GM12878 (cell line): ENCODE data around the gene CAB39. TPM values are rescaled to one million over a fixed set of nuclear protein-coding genes. Genes with fewer than 3 reads are reported as not detected.

Source experiments
- ATAC-seq: fragments of 200-7000 bp; cut with Tn5 transposase; 3 replicates; pipeline ENCODE4 v1.9.1; 2020; ENCODE audit warnings: mild to moderate bottlenecking, moderate library complexity
- BruUV-seq: library from RNA; stranded (reverse); fragments of 400-500 nt; replicated peaks from 2 replicates; lab custom pipeline; 2021; lab: Mats Ljungman, UMichigan
- CTCF ChIA-PET: fragments of 300-600 bp; sonication (Branson Sonifier 250); formaldehyde crosslinking; extraction: SDS; loops from one replicate; lab custom pipeline; 2021; ENCODE audit warnings: inconsistent platforms; lab: Yijun Ruan, JAX
- POLR2A ChIA-PET: fragments of 350-600 bp; formaldehyde crosslinking; extraction: SDS; loops from one replicate; lab custom pipeline; 2021; ENCODE audit warnings: inconsistent platforms; lab: Charles Lee
- RAD21 ChIA-PET: fragments of 300-600 bp; sonication (Branson Sonifier 250); formaldehyde crosslinking; loops from one replicate; lab custom pipeline; 2023; ENCODE audit warnings: antibody characterized with exemption; ENCODE audit not compliant: unreplicated experiment; lab: Charles Lee
- SMC1A ChIA-PET: fragments of 300-600 bp; sonication (Branson Sonifier 250); formaldehyde crosslinking; loops from one replicate; lab custom pipeline; 2023; ENCODE audit not compliant: unreplicated experiment, uncharacterized antibody; lab: Charles Lee
- DNase-seq: peaks from one replicate; pipeline ENCODE4 v3.0.0-alpha.2; 2011; ENCODE audit warnings: low read depth, low spot score
- FAIRE-seq: peaks from 3 replicates; lab custom pipeline; 2011; peaks lifted over from hg19 to GRCh38; lab: Jason Lieb, UNC
- H2AFZ ChIP-seq: 2 replicates; pipeline ENCODE4 v1.6.0; 2011; ENCODE audit warnings: low read depth, low read length, control low read depth; ENCODE audit not compliant: control insufficient read depth
- H3K27ac ChIP-seq: 2 replicates; pipeline ENCODE4 v1.5.1; 2011; ENCODE audit warnings: control low read depth; ENCODE audit not compliant: control insufficient read depth, insufficient read depth
- H3K27me3 ChIP-seq, 2 experiments: replicated peaks in 1 of 2; 2 replicates each; pipeline versions ENCODE4 v1.6.0 to v1.6.1; 2011; ENCODE audit warnings: low read length in 1 of 2; ENCODE audit not compliant: control insufficient read depth in 2 of 2, insufficient read depth in 2 of 2
- H3K36me3 ChIP-seq, 2 experiments: 2 replicates each; pipeline ENCODE4 v1.5.1; 2011; ENCODE audit warnings: low read length in 1 of 2; ENCODE audit not compliant: control insufficient read depth in 2 of 2, insufficient read depth in 2 of 2
- H3K4me1 ChIP-seq: 2 replicates; pipeline ENCODE4 v1.6.1; 2011; ENCODE audit warnings: mild to moderate bottlenecking, low read length, moderate library complexity, mixed read lengths; ENCODE audit not compliant: control insufficient read depth, insufficient read depth
- H3K4me2 ChIP-seq: 2 replicates; pipeline ENCODE4 v1.6.0; 2011; ENCODE audit warnings: control low read depth; ENCODE audit not compliant: control insufficient read depth, insufficient read depth
- H3K4me3 ChIP-seq: fragments of 200-600 bp; sonication (generic); 2 replicates; pipeline ENCODE4 v1.5.1; 2016
- H3K79me2 ChIP-seq: 2 replicates; pipeline ENCODE4 v1.6.0; 2011; ENCODE audit warnings: low read length; ENCODE audit not compliant: control insufficient read depth, insufficient read depth
- H3K9ac ChIP-seq: 2 replicates; pipeline ENCODE4 v1.8.0; 2011; ENCODE audit warnings: low read length, control low read depth, mixed read lengths; ENCODE audit not compliant: control insufficient read depth, insufficient read depth
- H3K9me3 ChIP-seq: replicated peaks from 3 replicates; pipeline ENCODE4 v1.5.1; 2011; ENCODE audit warnings: mild to moderate bottlenecking, low read length; ENCODE audit not compliant: control insufficient read depth, insufficient read depth
- H4K20me1 ChIP-seq: 2 replicates; pipeline ENCODE4 v1.6.0; 2011; ENCODE audit not compliant: control insufficient read depth, insufficient read depth
- E2F8 ChIP-seq: fragments of 450-650 bp; IDR thresholded peaks from 2 replicates; pipeline ENCODE4 v1.6.1; 2018; ENCODE audit warnings: mild to moderate bottlenecking, low read depth, moderate library complexity; ENCODE audit not compliant: partially characterized antibody
- EED ChIP-seq: sonication (generic); IDR thresholded peaks from 2 replicates; pipeline ENCODE4 v1.6.1; 2016; ENCODE audit warnings: antibody characterized with exemption, low read depth
- EGR1 ChIP-seq, 2 experiments: IDR thresholded peaks; 1 replicate in 1 of 2; 2 replicates in 1 of 2; pipeline ENCODE4 v1.6.1; 2011 to 2012; ENCODE audit warnings: low read depth in 2 of 2, low read length in 2 of 2, borderline replicate concordance in 1 of 2, mild to moderate bottlenecking in 1 of 2, moderate library complexity in 1 of 2
- KLF5 ChIP-seq: fragments of 450-650 bp; IDR thresholded peaks from 2 replicates; pipeline ENCODE4 v1.6.1; 2014; ENCODE audit warnings: mild to moderate bottlenecking; ENCODE audit not compliant: partially characterized antibody
- PKNOX1 ChIP-seq: fragments of 450-650 bp; IDR thresholded peaks from 2 replicates; pipeline ENCODE4 v1.6.1; 2016; ENCODE audit warnings: mild to moderate bottlenecking
- POLR2A ChIP-seq: IDR thresholded peaks from 2 replicates; pipeline ENCODE4 v1.6.1; 2011; ENCODE audit warnings: low read depth, mild to moderate bottlenecking, low read length
- POLR2AphosphoS2 ChIP-seq: IDR thresholded peaks from 2 replicates; pipeline ENCODE4 v1.6.1; 2011; ENCODE audit warnings: low read depth, mild to moderate bottlenecking, low read length, improper control_type of control experiment, moderate library complexity
- POLR2AphosphoS5 ChIP-seq: IDR thresholded peaks from 2 replicates; pipeline ENCODE4 v1.6.1; 2011; ENCODE audit warnings: mild to moderate bottlenecking, low read length, inconsistent platforms
- SMAD5 ChIP-seq: IDR thresholded peaks from 2 replicates; pipeline ENCODE4 v1.6.1; 2016; ENCODE audit warnings: antibody characterized with exemption, low read depth
- SUZ12 ChIP-seq: fragments of 200-600 bp; sonication (generic); IDR thresholded peaks from one replicate; pipeline ENCODE4 v1.6.1; 2018; ENCODE audit warnings: antibody characterized with exemption, mild to moderate bottlenecking; ENCODE audit not compliant: unreplicated experiment
- WGBS: methylation state at CpG from one replicate; pipeline ENCODE4 v1.1.6; 2016; ENCODE audit warnings: low lambda C conversion rate; ENCODE audit not compliant: insufficient replicate concordance, insufficient coverage; ENCODE audit errors: missing lambda C conversion rate; 5-methylcytosine and 5-hydroxymethylcytosine counted together
- in situ Hi-C: fragments of 300-500 bp; cut with MboI; formaldehyde crosslinking; loops from 9 replicates; pipeline ENCODE4 v1.14.3; 2018; ENCODE audit warnings: mixed read lengths
- intact Hi-C: fragments of 100-400 bp; cut with micrococcal nuclease; formaldehyde crosslinking; loops from one replicate; pipeline ENCODE4 v1.14.2; 2022; ENCODE audit not compliant: unreplicated experiment
- polyA plus RNA-seq, 11 experiments: library from polyadenylated mRNA; depleted of rRNA in 4 of 11; unstranded in 6 of 11; stranded (reverse) in 5 of 11; fragments of >200 nt; fragmentation: Nextera tagmentation in 4 of 11; fragmentation: Illumina TruSeq in 1 of 11; extraction: Ambion mirVana in 4 of 11; extraction: Trizol in 1 of 11; gene quantifications; 1 replicate in 1 of 11; 2 replicates in 10 of 11; pipeline versions ENCODE4 v1.2.1 to v1.2.3, GENCODE V29; 2011 to 2016; ENCODE audit warnings: inconsistent platforms in 2 of 11, missing spikeins in 2 of 11, low read depth in 1 of 11
- total RNA-seq, 4 experiments: library from RNA; depleted of rRNA in 3 of 4; stranded (reverse); fragments of >200 nt in 3 of 4; fragmentation: Illumina TruSeq in 1 of 4; extraction: Trizol in 1 of 4; gene quantifications; 2 replicates each; pipeline versions ENCODE4 v1.2.1 to v1.2.3, GENCODE V29; 2013 to 2021

Gene CAB39
- total and polyA plus RNA-seq, 10 of the 15 experiments (the other 5 are each of a cell fraction or from before 2014, with no cell fraction given) = 13.3 to 129 (median 62.9) TPM

- CTCF ChIA-PET = interaction anchor here (0.6 to 3.6 kb wide), 6 partner anchors 26 to 236 kb away, joined by 3 to 29 read pairs (median 4); no protein-coding TSS in a partner anchor
These were observed 109.4 kb downstream of the CAB39 start for GRCh38 chr2:230821991-230822520.

GRCh38 chr2:230823264-230823964, 110.8 kb downstream of the CAB39 start:
- POLR2A ChIA-PET = no interaction called here
- no peak for TF ChIP-seq EGR1 (IDR thresholded peaks at IDR 0.05; ENCODE audit: borderline replicate concordance in 1 of 2, low read depth in 2 of 2, low read length in 2 of 2)
- no peak for TF ChIP-seq E2F8
- TF ChIP-seq PKNOX1 = no peak
- TF ChIP-seq SMAD5 = no peak
- 0 out of 2 replicates have a peak, but pooled peaks have one; percentile 35 for TF ChIP-seq POLR2AphosphoS5
- TF ChIP-seq POLR2AphosphoS2 = 0 out of 2 replicates have a peak, but pooled peaks have one; percentile 38
- TF ChIP-seq KLF5 = no peak
- TF ChIP-seq EED = no peak

More at GRCh38 chr2:230821991-230822520, 109.4 kb downstream of the CAB39 start:
- Histone ChIP-seq H3K9me3 (no peaks in the 10 kb centered on the region), H3K27ac (no peak overlapping the region), H3K36me3 (peaks cover 5 to 21% of the 10 kb centered on the region in 2 experiments), H4K20me1 (no peaks in the 10 kb centered on the region; the same call in 1 of the 2 replicates), H3K9ac (no peak overlapping the region), H3K79me2 (no peaks in the 10 kb centered on the region), H3K4me1 (no peaks in the 10 kb centered on the region), H3K4me2 (no peak overlapping the region), H3K4me3 (no peak overlapping the region)
- FAIRE-seq (no peak), DNase-seq (no peak)
- ChIA-PET RAD21 (interaction anchor here (1.0 kb wide), 1 partner anchor 18 kb away, joined by 3 read pairs; no protein-coding TSS in a partner anchor), POLR2A (no interaction called here)
- in situ Hi-C loops = no loop called here
- 93% methylated on average over 13 of the region's 13 CpGs for WGBS
- TF ChIP-seq SUZ12 (no peak), POLR2A (peak; percentile 45; the same call in 1 of the 2 replicates)
- TF ChIP-seq, all 136 proteins: peak for 1
- H3K27me3 ChIP-seq = no peaks in the 10 kb centered on the region
- ATAC-seq = no peak
- no TSS peak for BruUV-seq
- SMC1A ChIA-PET = interaction anchor here (0.6 to 3.4 kb wide), 8 partner anchors 8 to 733 kb away, joined by 3 to 61 read pairs (median 3); no protein-coding TSS in a partner anchor
- H2AFZ ChIP-seq = no peak overlapping the region
- intact Hi-C loops = loop anchor here (5.0 to 10.0 kb wide), 2 partner anchors 80 to 573 kb away; partner anchors contain the start of gene B3GNT7

More at GRCh38 chr2:230823264-230823964, 110.8 kb downstream of the CAB39 start:
- no peak overlapping the region for H3K27ac ChIP-seq
- intact Hi-C loops (loop anchor here (5.0 to 10.0 kb wide), 2 partner anchors 79 to 571 kb away; partner anchors contain the start of gene B3GNT7), in situ Hi-C loops (no loop called here)
- no peaks in the 10 kb centered on the region for H3K27me3 ChIP-seq
- no TSS peak for BruUV-seq
- RAD21 ChIA-PET = interaction anchor here (1.1 to 4.4 kb wide), 14 partner anchors 18 to 814 kb away, joined by 3 to 52 read pairs (median 4); partner anchors contain the start of genes GPR55 and ITM2C
- no peak overlapping the region for H2AFZ ChIP-seq
- no peak overlapping the region for H3K4me2 ChIP-seq
- DNase-seq = no peak
- no peaks in the 10 kb centered on the region for H3K9me3 ChIP-seq
- peaks cover 4 to 13% of the 10 kb centered on the region in 2 experiments for H3K36me3 ChIP-seq
- ATAC-seq = no peak
- no peaks in the 10 kb centered on the region for H3K79me2 ChIP-seq
- H3K4me1 ChIP-seq = peaks cover 5% of the 10 kb centered on the region; the same call in 1 of the 2 replicates
- H3K4me3 ChIP-seq = no peak overlapping the region
- CTCF ChIA-PET = interaction anchor here (0.6 to 3.6 kb wide), 33 partner anchors 9 to 815 kb away, joined by 3 to 54 read pairs (median 7); no protein-coding TSS in a partner anchor
- whole genome bisulfite sequencing = 53% methylated on average over 10 of the region's 10 CpGs
- SMC1A ChIA-PET = interaction anchor here (1.0 to 3.4 kb wide), 15 partner anchors 10 to 251 kb away, joined by 3 to 61 read pairs (median 5); no protein-coding TSS in a partner anchor
- H4K20me1 ChIP-seq = no peaks in the 10 kb centered on the region; the same call in 1 of the 2 replicates
- no peak overlapping the region for H3K9ac ChIP-seq
- no peak for FAIRE-seq
